PC-9 (cell line): ENCODE measurements around the gene B9D1. TPM values are rescaled to one million over a fixed set of nuclear protein-coding genes. Genes with fewer than 3 reads are reported as not detected.

ENCODE experiments used
- BruUV-seq: library from RNA; stranded (reverse); fragments of 400-500 nt; replicated peaks from 2 replicates; lab custom pipeline; 2021; lab: Mats Ljungman, UMichigan
- CTCF ChIA-PET: fragments of 300-600 bp; sonication (Branson Sonifier 250); formaldehyde crosslinking; loops from one replicate; lab custom pipeline; 2022; ENCODE audit warnings: antibody characterized with exemption; lab: Charles Lee
- POLR2A ChIA-PET: fragments of 300-600 bp; sonication (Branson Sonifier 250); formaldehyde crosslinking; loops from one replicate; lab custom pipeline; 2022; ENCODE audit warnings: antibody characterized with exemption; ENCODE audit not compliant: unreplicated experiment; lab: Charles Lee
- DNase-seq, 2 experiments: peaks; one replicate each; pipeline versions ENCODE4 v3.0.0 to v3.0.0-alpha.2; 2015 to 2022; ENCODE audit warnings: mixed read lengths in 1 of 2
- H2AFZ ChIP-seq: fragments of 200-600 bp; sonication (generic); 2 replicates; pipeline ENCODE4 v1.8.1; 2017; ENCODE audit warnings: antibody characterized with exemption
- H3F3A ChIP-seq: fragments of 200-600 bp; sonication (generic); 2 replicates; pipeline ENCODE4 v1.8.1; 2017; ENCODE audit warnings: antibody characterized with exemption, mild to moderate bottlenecking, low read depth; ENCODE audit not compliant: insufficient read depth
- H3K27ac ChIP-seq: fragments of 200-600 bp; sonication (generic); 2 replicates; pipeline ENCODE4 v1.6.1; 2016; ENCODE audit warnings: mixed run types
- H3K27me3 ChIP-seq: fragments of 200-600 bp; sonication (generic); 2 replicates; pipeline ENCODE4 v1.6.1; 2016; ENCODE audit warnings: low read depth, mixed run types; ENCODE audit not compliant: insufficient read depth
- H3K36me3 ChIP-seq: fragments of 200-600 bp; sonication (generic); 2 replicates; pipeline ENCODE4 v1.6.1; 2016; ENCODE audit warnings: low read depth, mixed run types
- H3K4me1 ChIP-seq: fragments of 200-600 bp; sonication (generic); replicated peaks from 2 replicates; pipeline ENCODE4 v1.6.1; 2016; ENCODE audit warnings: mixed run types; ENCODE audit not compliant: insufficient read depth
- H3K4me2 ChIP-seq: fragments of 200-600 bp; sonication (generic); 2 replicates; pipeline ENCODE4 v1.6.1; 2017; ENCODE audit warnings: mixed run types
- H3K4me3 ChIP-seq: fragments of 200-600 bp; sonication (generic); 2 replicates; pipeline ENCODE4 v1.6.1; 2016; ENCODE audit warnings: mixed run types
- H3K79me2 ChIP-seq: fragments of 200-600 bp; sonication (generic); 2 replicates; pipeline ENCODE4 v1.6.1; 2017; ENCODE audit warnings: low read depth, mixed run types
- H3K9me2 ChIP-seq: fragments of 200-600 bp; sonication (generic); 2 replicates; pipeline ENCODE4 v1.8.1; 2017; ENCODE audit warnings: mild to moderate bottlenecking; ENCODE audit not compliant: insufficient read depth
- H3K9me3 ChIP-seq: fragments of 200-600 bp; sonication (generic); 2 replicates; pipeline ENCODE4 v1.8.1; 2016; ENCODE audit warnings: low read depth; ENCODE audit not compliant: insufficient read depth
- H4K20me1 ChIP-seq: fragments of 200-600 bp; sonication (generic); 2 replicates; pipeline ENCODE4 v1.8.1; 2017; ENCODE audit not compliant: insufficient read depth
- CTCF ChIP-seq: fragments of 200-600 bp; sonication (generic); conservative IDR thresholded peaks from 2 replicates; pipeline ENCODE4 v1.6.1; 2017; ENCODE audit warnings: mixed run types, antibody characterized with exemption, mild to moderate bottlenecking, moderate library complexity
- EZH2 ChIP-seq: fragments of 200-600 bp; sonication (generic); IDR thresholded peaks from 2 replicates; pipeline ENCODE4 v1.8.0; 2017; ENCODE audit warnings: antibody characterized with exemption, low read depth
- intact Hi-C: fragments of 100-400 bp; cut with micrococcal nuclease; formaldehyde crosslinking; loops from one replicate; pipeline ENCODE4 v1.10.0; 2022; ENCODE audit not compliant: unreplicated experiment
- total RNA-seq: library from RNA; stranded (reverse); gene quantifications from 2 replicates; pipeline ENCODE4 v1.2.3, GENCODE V29; 2021

The B9D1 gene
- total RNA-seq, 1 experiment from 2014 or later = 40.2 TPM

- Histone ChIP-seq H3K4me3 (no peak overlapping the region), H3F3A (peaks cover 23% of the 10 kb centered on the region), H3K36me3 (peaks cover 13% of the 10 kb centered on the region; the same call in 1 of the 2 replicates), H3K9me2 (no peaks in the 10 kb centered on the region), H3K27ac (no peak overlapping the region), H3K27me3 (no peaks in the 10 kb centered on the region), H3K9me3 (no peaks in the 10 kb centered on the region), H2AFZ (no peak overlapping the region), H3K4me1 (peaks cover 18% of the 10 kb centered on the region), H3K4me2 (no peak overlapping the region), H4K20me1 (no peaks in the 10 kb centered on the region), H3K79me2 (peaks cover 16% of the 10 kb centered on the region)
- no TSS peak for BruUV-seq
- DNase-seq = no peak
- ChIA-PET POLR2A (no interaction called here), CTCF (no interaction called here)
- TF ChIP-seq EZH2 (no peak), CTCF (no peak)
- intact Hi-C loops = no loop called here
These were observed 3.4 kb downstream of the B9D1 start for GRCh38 chr17:19359151-19359550.

GRCh38 chr17:19357761-19358160 is 4.8 kb downstream of the B9D1 start:
- H3K27me3 ChIP-seq = no peaks in the 10 kb centered on the region
- intact Hi-C loops = no loop called here
- no peak overlapping the region for H3K4me3 ChIP-seq
- H3K79me2 ChIP-seq = peaks cover 16% of the 10 kb centered on the region
- H2AFZ ChIP-seq = no peak overlapping the region
- POLR2A ChIA-PET = interaction anchor here (0.7 kb wide), 1 partner anchor 16 kb away, joined by 3 read pairs; no protein-coding TSS in a partner anchor
- H3F3A ChIP-seq = peaks cover 18% of the 10 kb centered on the region
- CTCF ChIA-PET = no interaction called here
- H3K9me2 ChIP-seq = no peaks in the 10 kb centered on the region
- H3K9me3 ChIP-seq = no peaks in the 10 kb centered on the region
- no peak for TF ChIP-seq CTCF
- TF ChIP-seq EZH2 = no peak
- no TSS peak for BruUV-seq
- peaks cover 16% of the 10 kb centered on the region for H3K4me1 ChIP-seq
- H4K20me1 ChIP-seq = no peaks in the 10 kb centered on the region
- H3K36me3 ChIP-seq = peaks cover 13% of the 10 kb centered on the region; the same call in 1 of the 2 replicates
- no peak overlapping the region for H3K4me2 ChIP-seq
- no peak for DNase-seq
- H3K27ac ChIP-seq = no peak overlapping the region

- BruUV-seq = no TSS peak
- Histone ChIP-seq H2AFZ (no peak overlapping the region), H3K36me3 (peaks cover 13% of the 10 kb centered on the region; the same call in 1 of the 2 replicates), H3K79me2 (peaks cover 16% of the 10 kb centered on the region), H3F3A (peaks cover 17% of the 10 kb centered on the region), H3K4me1 (peaks cover 16% of the 10 kb centered on the region), H3K27me3 (no peaks in the 10 kb centered on the region), H3K27ac (no peak overlapping the region), H3K4me3 (no peak overlapping the region), H3K9me3 (no peaks in the 10 kb centered on the region), H4K20me1 (no peaks in the 10 kb centered on the region), H3K9me2 (no peaks in the 10 kb centered on the region), H3K4me2 (no peak overlapping the region)
- no peak for DNase-seq
- intact Hi-C loops = no loop called here
- CTCF ChIA-PET = no interaction called here
- TF ChIP-seq EZH2 (no peak), CTCF (no peak)
- POLR2A ChIA-PET = interaction anchor here (0.7 kb wide), 1 partner anchor 16 kb away, joined by 3 read pairs; no protein-coding TSS in a partner anchor
These were observed 5.2 kb downstream of the B9D1 start for GRCh38 chr17:19357351-19357750.
